Measurements from ENCODE around the gene FREM2. TPM values are rescaled to one million over a fixed set of nuclear protein-coding genes. Genes with fewer than 3 reads are reported as not detected.

FREM2 gene
- total and polyA plus RNA-seq, 2 donors (not counting 3 experiments of a cell fraction or from before 2014, with no cell fraction given) = under 0.01 TPM; not detected in 1

DNA sequence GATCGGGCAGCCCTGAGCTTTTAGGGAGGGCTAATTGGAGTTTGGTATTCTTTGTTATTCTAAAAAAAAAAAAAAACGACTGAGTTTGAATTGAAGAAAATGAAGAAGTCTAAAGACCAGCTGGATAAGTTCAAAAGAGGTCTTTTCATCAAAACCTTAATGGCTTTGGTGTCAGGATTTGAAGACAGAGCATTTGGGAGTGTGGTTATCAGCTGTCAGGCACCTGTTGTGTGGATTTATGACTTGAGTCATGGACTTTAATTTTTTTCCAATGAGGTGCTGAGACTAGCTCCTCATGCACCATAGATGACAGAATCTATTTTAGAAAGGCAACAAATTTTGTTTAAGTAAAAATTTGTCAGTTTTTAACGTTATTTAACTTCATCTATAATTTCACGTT lies 72.5 kb downstream of the FREM2 start:
- BruUV-seq (replicated peaks) = no TSS peak
- no peaks in the 10 kb centered on the region for H3K4me1 ChIP-seq (ENCODE audit: control insufficient read depth, extremely low read depth, insufficient read depth, low read length)
- intact Hi-C loops (cut with micrococcal nuclease) = no loop called here

More for the DNA sequence above, 72.5 kb downstream of the FREM2 start:
- dilution Hi-C loops (cut with MboI; ENCODE audit: extremely low pct_ligation_motif_present, low sequenced_read_pairs) = no loop called here
- Histone ChIP-seq H3K4me2 (ENCODE audit: insufficient read depth, low read length) (no peak overlapping the region), H3K4me3 (replicated peaks in 1 of 3; ENCODE audit: insufficient read depth in 1 of 3, low read depth in 1 of 3, low read length in 3 of 3) (no peak overlapping the region), H3K9ac (replicated peaks; ENCODE audit: extremely low read depth, insufficient read depth, low read length) (no peak overlapping the region), H3K9me1 (replicated peaks; ENCODE audit: control insufficient read depth, extremely low read depth, insufficient read depth, low read length) (no peaks in the 10 kb centered on the region), H3K27me3 (ENCODE audit: control insufficient read depth in 2 of 2, insufficient read depth in 2 of 2, low read length in 2 of 2) (peaks cover 1 to 4% of the 10 kb centered on the region in 2 experiments), H3K9me3 (replicated peaks; ENCODE audit: control insufficient read depth, insufficient read depth, low read length) (no peaks in the 10 kb centered on the region), H3K36me3 (ENCODE audit: control insufficient read depth in 2 of 2, extremely low read depth in 1 of 2, insufficient read depth in 2 of 2, low read length in 2 of 2) (no peaks in the 10 kb centered on the region), H3K79me2 (ENCODE audit: control insufficient read depth, insufficient read depth, low read length) (no peaks in the 10 kb centered on the region), H2AFZ (ENCODE audit: low read depth, low read length) (no peak overlapping the region), H4K20me1 (replicated peaks; ENCODE audit: control insufficient read depth, extremely low read depth, insufficient read depth, low read length) (no peaks in the 10 kb centered on the region), H3K27ac (ENCODE audit: insufficient read depth, low read depth, low read length) (no peak overlapping the region)
- POLR2A ChIA-PET = no interaction called here
- no peak for FAIRE-seq
- DNase-seq (ENCODE audit: low read depth, low spot score) = no peak
- TF ChIP-seq POLR2A (IDR thresholded peaks at IDR 0.05; ENCODE audit: low read depth, low read length) (no peak), POLR2AphosphoS5 (IDR thresholded peaks at IDR 0.05; ENCODE audit: insufficient read depth, low read depth, low read length) (no peak), JUN (IDR thresholded peaks at IDR 0.05; ENCODE audit: borderline replicate concordance, insufficient read depth, insufficient read length, low read depth) (no peak), EZH2 (IDR thresholded peaks at IDR 0.05; ENCODE audit: borderline replicate concordance, low read depth, low read length, severe bottlenecking) (no peak), FOS (IDR thresholded peaks at IDR 0.05; ENCODE audit: borderline replicate concordance, insufficient read depth, low read length) (no peak), MYC (IDR thresholded peaks at IDR 0.05; ENCODE audit: low read depth, low read length) (no peak), GATA2 (IDR thresholded peaks at IDR 0.05; ENCODE audit: insufficient read depth, insufficient read length, low read depth, low read length) (no peak)
- TF ChIP-seq, protein P1, sequence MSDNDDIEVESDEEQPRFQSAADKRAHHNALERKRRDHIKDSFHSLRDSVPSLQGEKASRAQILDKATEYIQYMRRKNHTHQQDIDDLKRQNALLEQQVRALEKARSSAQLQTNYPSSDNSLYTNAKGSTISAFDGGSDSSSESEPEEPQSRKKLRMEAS (IDR thresholded peaks at IDR 0.05; ENCODE audit: insufficient read depth, insufficient read length) = no peak
- TF ChIP-seq, protein P2, sequence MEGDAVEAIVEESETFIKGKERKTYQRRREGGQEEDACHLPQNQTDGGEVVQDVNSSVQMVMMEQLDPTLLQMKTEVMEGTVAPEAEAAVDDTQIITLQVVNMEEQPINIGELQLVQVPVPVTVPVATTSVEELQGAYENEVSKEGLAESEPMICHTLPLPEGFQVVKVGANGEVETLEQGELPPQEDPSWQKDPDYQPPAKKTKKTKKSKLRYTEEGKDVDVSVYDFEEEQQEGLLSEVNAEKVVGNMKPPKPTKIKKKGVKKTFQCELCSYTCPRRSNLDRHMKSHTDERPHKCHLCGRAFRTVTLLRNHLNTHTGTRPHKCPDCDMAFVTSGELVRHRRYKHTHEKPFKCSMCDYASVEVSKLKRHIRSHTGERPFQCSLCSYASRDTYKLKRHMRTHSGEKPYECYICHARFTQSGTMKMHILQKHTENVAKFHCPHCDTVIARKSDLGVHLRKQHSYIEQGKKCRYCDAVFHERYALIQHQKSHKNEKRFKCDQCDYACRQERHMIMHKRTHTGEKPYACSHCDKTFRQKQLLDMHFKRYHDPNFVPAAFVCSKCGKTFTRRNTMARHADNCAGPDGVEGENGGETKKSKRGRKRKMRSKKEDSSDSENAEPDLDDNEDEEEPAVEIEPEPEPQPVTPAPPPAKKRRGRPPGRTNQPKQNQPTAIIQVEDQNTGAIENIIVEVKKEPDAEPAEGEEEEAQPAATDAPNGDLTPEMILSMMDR (IDR thresholded peaks at IDR 0.05; ENCODE audit: extremely low read depth in 1 of 2, insufficient read depth in 1 of 2, low read depth in 1 of 2, low read length in 2 of 2) = no peak
- CTCF ChIA-PET = interaction anchor here (0.6 to 1.1 kb wide), 3 partner anchors 15 to 46 kb away, joined by 3 read pairs; no protein-coding TSS in a partner anchor

Data from endothelial cell of umbilical vein (primary cell).